Epithelial cell of proximal tubule (primary cell): ENCODE measurements around the gene CD82. TPM values are rescaled to one million over a fixed set of nuclear protein-coding genes. Genes with fewer than 3 reads are reported as not detected.
A peak's percentile ranks its signal among the peaks of the same experiment; 100 is the strongest.

Source experiments
- DNase-seq: peaks from one replicate; pipeline ENCODE4 v3.0.0-alpha.2; 2011; ENCODE audit warnings: low read depth
- H3K4me3 ChIP-seq: 2 replicates; pipeline ENCODE4 v1.5.1; 2011; ENCODE audit warnings: low read depth, mild to moderate bottlenecking, low read length
- total RNA-seq: library from RNA; depleted of rRNA; stranded (reverse); fragments of >200 nt; gene quantifications from 2 replicates; pipeline ENCODE4 v1.2.3, GENCODE V29; 2015
- TF ChIP-seq, protein P1 (sequence below): conservative IDR thresholded peaks from 2 replicates; pipeline ENCODE4 v1.5.1; 2012; ENCODE audit warnings: low read depth, mild to moderate bottlenecking, low read length

Gene CD82
- total RNA-seq, 1 donor from 2014 or later, result 14.2 TPM

DNA sequence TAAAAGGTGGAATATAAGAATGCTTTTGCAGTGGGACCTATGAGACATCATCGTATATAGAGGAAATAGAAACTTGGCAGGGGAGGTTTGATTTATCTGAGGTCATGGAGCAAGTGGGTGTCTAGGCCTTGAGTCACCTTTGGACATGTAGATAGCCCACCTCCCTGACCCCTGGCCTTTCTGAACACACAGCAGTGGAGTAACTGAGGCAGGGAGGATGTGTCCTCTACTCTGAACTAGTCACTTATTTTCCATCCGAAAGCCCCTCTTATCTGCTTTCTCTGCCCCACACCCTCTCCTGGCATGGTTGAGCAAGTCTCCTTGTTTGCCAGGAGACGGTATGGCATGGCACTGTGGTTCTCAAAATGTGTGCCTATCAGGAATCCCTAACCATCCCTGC lies 7.9 kb downstream of the CD82 start:
- TF ChIP-seq, protein P1, sequence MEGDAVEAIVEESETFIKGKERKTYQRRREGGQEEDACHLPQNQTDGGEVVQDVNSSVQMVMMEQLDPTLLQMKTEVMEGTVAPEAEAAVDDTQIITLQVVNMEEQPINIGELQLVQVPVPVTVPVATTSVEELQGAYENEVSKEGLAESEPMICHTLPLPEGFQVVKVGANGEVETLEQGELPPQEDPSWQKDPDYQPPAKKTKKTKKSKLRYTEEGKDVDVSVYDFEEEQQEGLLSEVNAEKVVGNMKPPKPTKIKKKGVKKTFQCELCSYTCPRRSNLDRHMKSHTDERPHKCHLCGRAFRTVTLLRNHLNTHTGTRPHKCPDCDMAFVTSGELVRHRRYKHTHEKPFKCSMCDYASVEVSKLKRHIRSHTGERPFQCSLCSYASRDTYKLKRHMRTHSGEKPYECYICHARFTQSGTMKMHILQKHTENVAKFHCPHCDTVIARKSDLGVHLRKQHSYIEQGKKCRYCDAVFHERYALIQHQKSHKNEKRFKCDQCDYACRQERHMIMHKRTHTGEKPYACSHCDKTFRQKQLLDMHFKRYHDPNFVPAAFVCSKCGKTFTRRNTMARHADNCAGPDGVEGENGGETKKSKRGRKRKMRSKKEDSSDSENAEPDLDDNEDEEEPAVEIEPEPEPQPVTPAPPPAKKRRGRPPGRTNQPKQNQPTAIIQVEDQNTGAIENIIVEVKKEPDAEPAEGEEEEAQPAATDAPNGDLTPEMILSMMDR, result no peak
- no peak for DNase-seq
- H3K4me3 ChIP-seq, result no peak overlapping the region

DNA sequence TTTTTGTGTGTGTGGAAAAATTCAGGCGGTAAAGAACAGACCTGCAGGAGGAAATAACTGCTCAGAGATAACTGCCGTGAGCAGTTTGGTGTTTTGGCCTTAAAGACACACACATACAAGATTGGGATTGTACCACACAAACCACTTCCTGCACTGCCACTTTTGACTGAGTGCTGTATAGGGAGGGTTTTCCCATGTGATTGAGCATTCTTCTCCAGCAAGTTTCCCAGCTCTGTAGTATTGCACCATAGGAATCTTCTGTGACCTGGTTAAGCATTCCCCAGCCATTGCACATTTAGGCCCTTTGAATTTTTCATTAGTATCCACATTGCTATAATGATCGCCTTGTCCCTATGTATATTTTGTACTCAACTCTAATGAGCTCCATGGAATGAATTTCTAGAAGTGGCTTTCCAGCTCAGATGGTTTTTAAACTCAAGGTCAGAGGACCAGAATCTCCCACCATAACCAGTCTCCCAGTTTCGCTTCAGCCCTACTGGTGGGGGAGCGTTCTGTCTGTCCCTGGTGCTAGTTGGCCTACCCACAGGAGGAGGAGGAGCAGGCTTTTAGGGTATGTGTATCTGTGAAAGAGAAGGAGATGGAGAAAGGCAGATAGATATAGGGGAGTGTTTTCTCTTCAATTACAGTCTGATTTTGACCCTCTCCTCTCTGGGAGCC lies 9.3 kb downstream of the CD82 start:
- DNase-seq, result peak; percentile 91
- no peak overlapping the region for H3K4me3 ChIP-seq

DNA sequence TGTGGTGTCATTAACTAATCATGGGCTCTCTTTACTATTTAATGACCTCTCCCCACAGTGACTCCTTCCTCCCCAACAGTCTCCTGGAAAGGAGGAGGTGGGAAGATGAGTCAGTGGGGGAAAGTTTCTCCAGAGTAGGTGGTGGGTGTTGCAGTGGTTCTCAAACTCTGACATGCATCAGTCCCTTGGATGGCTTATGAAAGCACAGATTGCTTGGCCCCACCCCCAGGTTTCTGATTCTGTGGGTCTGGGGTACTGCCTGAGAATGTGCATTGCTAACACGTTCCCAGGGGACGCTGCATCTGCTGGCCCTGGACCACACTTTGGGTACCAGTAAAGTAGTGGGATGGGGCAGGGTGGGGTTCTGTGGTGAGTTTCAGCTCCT lies 9.8 kb downstream of the CD82 start:
- TF ChIP-seq, protein P1, result no peak
- H3K4me3 ChIP-seq, result no peak overlapping the region
- DNase-seq, result peak; percentile 44

More for the DNA sequence above, 9.3 kb downstream of the CD82 start:
- TF ChIP-seq, protein P1, result no peak

DNA sequence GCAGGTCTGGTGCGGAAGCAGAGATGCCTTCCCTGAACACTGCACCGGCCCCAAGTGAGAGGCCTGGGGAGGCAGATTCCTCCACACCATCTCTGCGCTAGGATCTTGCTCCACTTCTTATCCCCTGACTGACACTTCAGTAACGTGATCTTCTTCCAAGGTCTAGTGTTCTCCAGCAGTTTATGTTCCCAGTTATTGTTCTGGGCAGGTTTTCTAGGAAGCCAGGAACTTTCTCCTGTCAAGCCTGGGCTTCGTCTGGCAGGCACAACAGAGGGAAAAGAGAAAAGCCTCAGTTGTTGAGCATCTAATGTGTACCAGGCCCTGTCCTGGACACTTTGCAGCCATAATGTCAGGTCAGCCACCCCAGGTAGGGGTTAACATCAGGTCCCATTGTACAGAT lies 10.5 kb downstream of the CD82 start:
- H3K4me3 ChIP-seq, result no peak overlapping the region
- TF ChIP-seq, protein P1, result no peak

DNA sequence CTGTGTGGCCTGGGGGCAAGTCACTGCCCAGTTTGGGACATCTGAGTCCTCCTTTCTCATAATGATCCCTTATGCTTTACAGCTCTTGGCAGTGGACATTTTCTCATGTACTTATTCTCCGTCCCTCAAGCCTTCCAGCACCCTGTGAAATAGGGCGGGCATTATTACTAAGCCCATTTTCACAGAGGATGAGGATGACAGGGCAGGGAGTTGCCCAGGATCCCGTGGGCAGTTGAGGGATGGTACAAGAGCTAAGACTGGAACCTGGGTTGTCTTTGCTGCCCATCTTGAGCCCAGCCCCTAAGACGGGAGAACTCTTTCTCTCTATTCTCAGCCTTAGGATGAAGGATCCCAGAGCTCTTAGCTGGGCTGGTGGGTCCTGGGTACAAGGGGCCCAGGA lies 11.2 kb downstream of the CD82 start:
- no peak overlapping the region for H3K4me3 ChIP-seq
- TF ChIP-seq, protein P1, result no peak
- DNase-seq, result no peak

More for the DNA sequence above, 10.5 kb downstream of the CD82 start:
- DNase-seq, result no peak

DNA sequence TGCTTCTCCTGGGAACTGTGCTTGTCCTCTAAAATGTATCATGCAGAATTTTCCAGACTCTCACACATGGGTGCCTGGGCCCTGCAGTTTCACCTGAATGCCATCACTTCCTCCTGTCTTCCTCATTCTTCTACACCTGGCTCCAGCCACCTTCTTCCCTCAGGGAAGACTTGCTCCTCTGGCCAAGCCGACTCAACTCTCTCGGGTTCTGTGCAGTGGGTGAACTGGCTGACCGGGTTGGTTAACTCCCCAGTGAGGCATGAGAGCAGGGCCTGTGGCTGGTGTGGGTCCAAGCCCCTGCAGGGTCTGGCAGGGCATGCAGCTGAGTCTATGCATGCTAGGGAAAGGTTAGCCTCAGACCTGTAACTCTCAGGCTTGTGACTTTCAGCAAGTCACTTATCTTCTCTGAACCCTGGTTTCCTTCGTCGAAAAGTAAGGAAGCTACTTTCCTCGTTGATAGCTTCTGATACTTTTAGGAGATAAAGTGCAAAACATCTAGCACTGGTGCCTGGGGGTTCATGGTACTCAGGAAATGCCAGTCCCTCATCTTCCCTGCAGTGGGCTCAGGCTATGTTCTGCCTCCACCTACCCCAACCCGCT lies 11.9 kb downstream of the CD82 start:
- no peak overlapping the region for H3K4me3 ChIP-seq
- DNase-seq, result no peak
- TF ChIP-seq, protein P1, result no peak

DNA sequence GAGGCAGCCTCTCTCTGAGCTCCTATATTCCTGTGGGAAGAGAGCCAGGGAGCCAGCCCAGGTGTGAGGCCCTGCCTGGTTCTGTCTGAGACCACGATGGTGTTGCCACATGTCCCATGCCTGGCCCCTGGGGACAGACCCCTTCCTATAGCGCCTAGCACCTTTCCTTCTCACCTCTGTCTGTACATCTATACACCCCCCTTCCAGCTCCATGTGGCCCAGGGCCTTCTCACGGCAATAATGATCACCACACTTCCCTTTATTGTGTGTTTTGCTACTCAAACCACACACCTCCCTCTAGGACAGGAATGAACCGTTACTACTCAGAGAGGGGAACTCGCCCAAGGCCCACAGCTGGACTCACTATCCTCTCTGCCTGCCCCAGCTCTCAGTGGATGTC lies 12.8 kb downstream of the CD82 start:
- TF ChIP-seq, protein P1, result no peak
- no peak for DNase-seq
- no peak overlapping the region for H3K4me3 ChIP-seq
